ENCODE measurements around the gene SH3RF1. TPM values are rescaled to one million over a fixed set of nuclear protein-coding genes. Genes with fewer than 3 reads are reported as not detected.
A peak's percentile ranks its signal among the peaks of the same experiment; 100 is the strongest.

The SH3RF1 gene
- total and polyA plus RNA-seq, 2 of the 13 experiments (the other 11 are each of a cell fraction or from before 2014, with no cell fraction given): 3.1 to 3.2 TPM

DNA sequence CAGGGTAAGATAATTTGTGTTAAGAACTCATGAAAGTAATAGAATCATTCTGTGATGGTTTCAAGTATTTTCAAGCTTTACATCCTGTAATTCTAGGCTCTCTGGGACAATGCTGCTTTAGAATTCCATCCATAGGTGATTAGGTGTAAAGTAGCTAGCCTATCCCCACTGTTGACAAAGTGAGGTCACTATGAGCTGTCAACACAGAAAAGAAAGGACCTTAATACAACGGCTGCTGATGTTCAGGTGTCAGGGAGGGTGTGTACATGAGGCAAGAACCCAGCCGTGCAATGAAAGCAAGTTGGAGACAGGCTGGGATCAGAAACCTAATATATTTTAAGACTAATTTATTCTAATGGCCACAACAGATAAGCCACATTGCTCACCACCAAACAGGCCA, 36.8 kb upstream of the SH3RF1 start:
- Histone ChIP-seq H4K20me1 (ENCODE audit: insufficient read depth, low read length) (no peaks in the 10 kb centered on the region), H3K27ac (ENCODE audit: extremely low read length, insufficient read depth, low read length) (no peak overlapping the region), H3K9me3 (ENCODE audit: low read length) (no peaks in the 10 kb centered on the region), H3K27me3 (ENCODE audit: control insufficient read depth in 1 of 2, insufficient read depth in 2 of 2, low read length in 2 of 2) (no peaks in the 10 kb centered on the region), H3K79me2 (ENCODE audit: insufficient read depth, low read length) (no peaks in the 10 kb centered on the region), H3K9ac (ENCODE audit: insufficient read depth, low read depth, low read length) (no peak overlapping the region), H3K4me1 (ENCODE audit: insufficient read depth, low read length) (peaks cover 19% of the 10 kb centered on the region), H3K4me2 (ENCODE audit: low read depth, low read length) (no peak overlapping the region), H3K36me3 (replicated peaks in 1 of 2; ENCODE audit: control insufficient read depth in 1 of 2, insufficient read depth in 2 of 2, low read length in 2 of 2) (no peaks in the 10 kb centered on the region), H2AFZ (ENCODE audit: low read length) (no peak overlapping the region), H3K4me3 (replicated peaks in 1 of 3; ENCODE audit: insufficient read depth in 1 of 3, low read depth in 2 of 3, low read length in 3 of 3) (no peak overlapping the region)
- DNase-seq (ENCODE audit: low spot score) (peak; percentile 20), ATAC-seq (no peak), FAIRE-seq (no peak)
- TF ChIP-seq, protein P1, sequence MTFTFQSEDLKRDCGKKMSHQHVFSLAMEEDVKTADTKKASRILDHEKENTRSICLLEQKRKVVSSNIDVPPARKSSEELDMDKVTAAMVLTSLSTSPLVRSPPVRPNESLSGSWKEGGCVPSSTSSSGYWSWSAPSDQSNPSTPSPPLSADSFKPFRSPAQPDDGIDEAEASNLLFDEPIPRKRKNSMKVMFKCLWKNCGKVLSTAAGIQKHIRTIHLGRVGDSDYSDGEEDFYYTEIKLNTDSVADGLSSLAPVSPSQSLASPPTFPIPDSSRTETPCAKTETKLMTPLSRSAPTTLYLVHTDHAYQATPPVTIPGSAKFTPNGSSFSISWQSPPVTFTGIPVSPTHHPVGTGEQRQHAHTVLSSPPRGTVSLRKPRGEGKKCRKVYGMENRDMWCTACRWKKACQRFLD (CRISPR knock-in tag; IDR thresholded peaks at IDR 0.05; ENCODE audit: borderline replicate concordance): no peak
- TF ChIP-seq, protein P2, sequence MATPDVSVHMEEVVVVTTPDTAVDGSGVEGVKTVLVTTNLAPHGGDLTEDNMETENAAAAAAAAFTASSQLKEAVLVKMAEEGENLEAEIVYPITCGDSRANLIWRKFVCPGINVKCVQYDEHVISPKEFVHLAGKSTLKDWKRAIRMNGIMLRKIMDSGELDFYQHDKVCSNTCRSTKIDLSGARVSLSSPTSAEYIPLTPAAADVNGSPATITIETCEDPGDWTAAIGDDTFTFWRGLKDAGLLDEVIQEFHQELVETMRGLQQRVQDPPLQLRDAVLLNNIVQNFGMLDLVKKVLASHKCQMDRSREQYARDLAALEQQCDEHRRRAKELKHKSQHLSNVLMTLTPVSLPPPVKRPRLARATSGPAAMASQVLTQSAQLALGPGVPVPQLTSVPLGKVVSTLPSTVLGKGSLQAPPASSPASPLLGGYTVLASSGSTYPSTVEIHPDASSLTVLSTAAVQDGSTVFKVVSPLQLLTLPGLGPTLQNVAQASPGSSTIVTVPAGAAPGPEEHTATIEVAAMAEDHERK (CRISPR knock-in tag; IDR thresholded peaks at IDR 0.05; ENCODE audit: low read depth): no peak
- TF ChIP-seq, protein P3, sequence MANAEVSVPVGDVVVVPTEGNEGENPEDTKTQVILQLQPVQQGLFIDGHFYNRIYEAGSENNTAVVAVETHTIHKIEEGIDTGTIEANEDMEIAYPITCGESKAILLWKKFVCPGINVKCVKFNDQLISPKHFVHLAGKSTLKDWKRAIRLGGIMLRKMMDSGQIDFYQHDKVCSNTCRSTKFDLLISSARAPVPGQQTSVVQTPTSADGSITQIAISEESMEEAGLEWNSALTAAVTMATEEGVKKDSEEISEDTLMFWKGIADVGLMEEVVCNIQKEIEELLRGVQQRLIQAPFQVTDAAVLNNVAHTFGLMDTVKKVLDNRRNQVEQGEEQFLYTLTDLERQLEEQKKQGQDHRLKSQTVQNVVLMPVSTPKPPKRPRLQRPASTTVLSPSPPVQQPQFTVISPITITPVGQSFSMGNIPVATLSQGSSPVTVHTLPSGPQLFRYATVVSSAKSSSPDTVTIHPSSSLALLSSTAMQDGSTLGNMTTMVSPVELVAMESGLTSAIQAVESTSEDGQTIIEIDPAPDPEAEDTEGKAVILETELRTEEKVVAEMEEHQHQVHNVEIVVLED (CRISPR knock-in tag; IDR thresholded peaks at IDR 0.05; ENCODE audit: borderline replicate concordance): no peak
- peak; percentile 35; the same call in 1 of the 2 replicates for TF ChIP-seq FOSL2 (CRISPR knock-in tag; IDR thresholded peaks at IDR 0.05)
- TF ChIP-seq MTA1 (CRISPR knock-in tag; IDR thresholded peaks at IDR 0.05; ENCODE audit: borderline replicate concordance): no peak
- TF ChIP-seq, protein P4, sequence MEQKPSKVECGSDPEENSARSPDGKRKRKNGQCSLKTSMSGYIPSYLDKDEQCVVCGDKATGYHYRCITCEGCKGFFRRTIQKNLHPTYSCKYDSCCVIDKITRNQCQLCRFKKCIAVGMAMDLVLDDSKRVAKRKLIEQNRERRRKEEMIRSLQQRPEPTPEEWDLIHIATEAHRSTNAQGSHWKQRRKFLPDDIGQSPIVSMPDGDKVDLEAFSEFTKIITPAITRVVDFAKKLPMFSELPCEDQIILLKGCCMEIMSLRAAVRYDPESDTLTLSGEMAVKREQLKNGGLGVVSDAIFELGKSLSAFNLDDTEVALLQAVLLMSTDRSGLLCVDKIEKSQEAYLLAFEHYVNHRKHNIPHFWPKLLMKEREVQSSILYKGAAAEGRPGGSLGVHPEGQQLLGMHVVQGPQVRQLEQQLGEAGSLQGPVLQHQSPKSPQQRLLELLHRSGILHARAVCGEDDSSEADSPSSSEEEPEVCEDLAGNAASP (CRISPR knock-in tag; IDR thresholded peaks at IDR 0.05; ENCODE audit: borderline replicate concordance): no peak
- TF ChIP-seq THYN1 (CRISPR knock-in tag; IDR thresholded peaks at IDR 0.05; ENCODE audit: borderline replicate concordance, low read depth): no peak
- TF ChIP-seq, protein P5, sequence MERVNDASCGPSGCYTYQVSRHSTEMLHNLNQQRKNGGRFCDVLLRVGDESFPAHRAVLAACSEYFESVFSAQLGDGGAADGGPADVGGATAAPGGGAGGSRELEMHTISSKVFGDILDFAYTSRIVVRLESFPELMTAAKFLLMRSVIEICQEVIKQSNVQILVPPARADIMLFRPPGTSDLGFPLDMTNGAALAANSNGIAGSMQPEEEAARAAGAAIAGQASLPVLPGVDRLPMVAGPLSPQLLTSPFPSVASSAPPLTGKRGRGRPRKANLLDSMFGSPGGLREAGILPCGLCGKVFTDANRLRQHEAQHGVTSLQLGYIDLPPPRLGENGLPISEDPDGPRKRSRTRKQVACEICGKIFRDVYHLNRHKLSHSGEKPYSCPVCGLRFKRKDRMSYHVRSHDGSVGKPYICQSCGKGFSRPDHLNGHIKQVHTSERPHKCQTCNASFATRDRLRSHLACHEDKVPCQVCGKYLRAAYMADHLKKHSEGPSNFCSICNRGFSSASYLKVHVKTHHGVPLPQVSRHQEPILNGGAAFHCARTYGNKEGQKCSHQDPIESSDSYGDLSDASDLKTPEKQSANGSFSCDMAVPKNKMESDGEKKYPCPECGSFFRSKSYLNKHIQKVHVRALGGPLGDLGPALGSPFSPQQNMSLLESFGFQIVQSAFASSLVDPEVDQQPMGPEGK (CRISPR knock-in tag; IDR thresholded peaks at IDR 0.05): no peak
- TF ChIP-seq SAP130 (CRISPR knock-in tag; IDR thresholded peaks at IDR 0.05; ENCODE audit: low read depth): peak; percentile 27; the same call in 1 of the 2 replicates
- no peak for TF ChIP-seq ELF3 (CRISPR knock-in tag; IDR thresholded peaks at IDR 0.05)
- peak; percentile 38; the same call in 1 of the 2 replicates for TF ChIP-seq FOXA3 (CRISPR knock-in tag; IDR thresholded peaks at IDR 0.05)
- TF ChIP-seq IRX3 (CRISPR knock-in tag; IDR thresholded peaks at IDR 0.05; ENCODE audit: borderline replicate concordance, low read depth): no peak
- TF ChIP-seq, protein P6, sequence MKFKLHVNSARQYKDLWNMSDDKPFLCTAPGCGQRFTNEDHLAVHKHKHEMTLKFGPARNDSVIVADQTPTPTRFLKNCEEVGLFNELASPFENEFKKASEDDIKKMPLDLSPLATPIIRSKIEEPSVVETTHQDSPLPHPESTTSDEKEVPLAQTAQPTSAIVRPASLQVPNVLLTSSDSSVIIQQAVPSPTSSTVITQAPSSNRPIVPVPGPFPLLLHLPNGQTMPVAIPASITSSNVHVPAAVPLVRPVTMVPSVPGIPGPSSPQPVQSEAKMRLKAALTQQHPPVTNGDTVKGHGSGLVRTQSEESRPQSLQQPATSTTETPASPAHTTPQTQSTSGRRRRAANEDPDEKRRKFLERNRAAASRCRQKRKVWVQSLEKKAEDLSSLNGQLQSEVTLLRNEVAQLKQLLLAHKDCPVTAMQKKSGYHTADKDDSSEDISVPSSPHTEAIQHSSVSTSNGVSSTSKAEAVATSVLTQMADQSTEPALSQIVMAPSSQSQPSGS (CRISPR knock-in tag; IDR thresholded peaks at IDR 0.05): no peak
- no peak for TF ChIP-seq FOXA1 (IDR thresholded peaks at IDR 0.05)
- TF ChIP-seq FOXA1 (CRISPR knock-in tag; IDR thresholded peaks at IDR 0.05): 0 out of 2 replicates have a peak, but pooled peaks have one; percentile 28
- no peak for TF ChIP-seq SIN3B (IDR thresholded peaks at IDR 0.05; ENCODE audit: low read length)
- CTCF ChIA-PET (ENCODE audit: low intra/inter-chr PET ratio, low total read pairs): no interaction called here
- intact Hi-C loops (cut with micrococcal nuclease; ENCODE audit: unreplicated experiment) (no loop called here), in situ Hi-C loops (cut with HindIII; ENCODE audit: extremely low pct_ligation_motif_present, low pct_unique_long_range_greater_than_20kb) (no loop called here)
- WGBS (ENCODE audit: low lambda C conversion rate): 3% methylated on average over 2 of the region's 2 CpGs
- POLR2A ChIA-PET: no interaction called here
- no TSS peak for BruUV-seq (replicated peaks)

All from HepG2 (cell line).